Mucosa of stomach (tissue), 1 donor: ENCODE results near the gene MBOAT2.

Source experiments
- H3K27me3 ChIP-seq: one replicate; pipeline ENCODE4 v1.7.0; 2013; ENCODE audit warnings: mild to moderate bottlenecking, low read length; ENCODE audit not compliant: control insufficient read depth, insufficient read depth
- H3K36me3 ChIP-seq: one replicate; pipeline ENCODE4 v1.7.0; 2013; ENCODE audit warnings: low read length; ENCODE audit not compliant: control insufficient read depth, insufficient read depth
- H3K4me1 ChIP-seq: one replicate; pipeline ENCODE4 v1.7.0; 2013; ENCODE audit warnings: mild to moderate bottlenecking, low read length; ENCODE audit not compliant: control insufficient read depth, insufficient read depth
- H3K4me3 ChIP-seq: one replicate; pipeline ENCODE4 v1.7.0; 2013; ENCODE audit warnings: low read length
- H3K9ac ChIP-seq: one replicate; pipeline ENCODE4 v1.7.0; 2013; ENCODE audit warnings: mild to moderate bottlenecking, low read length, moderate library complexity
- H3K9me3 ChIP-seq: one replicate; pipeline ENCODE4 v1.7.0; 2013; ENCODE audit warnings: mild to moderate bottlenecking, low read length, moderate library complexity; ENCODE audit not compliant: control insufficient read depth
- donor health status: Pancreatic carcinoma.

The MBOAT2 gene

DNA sequence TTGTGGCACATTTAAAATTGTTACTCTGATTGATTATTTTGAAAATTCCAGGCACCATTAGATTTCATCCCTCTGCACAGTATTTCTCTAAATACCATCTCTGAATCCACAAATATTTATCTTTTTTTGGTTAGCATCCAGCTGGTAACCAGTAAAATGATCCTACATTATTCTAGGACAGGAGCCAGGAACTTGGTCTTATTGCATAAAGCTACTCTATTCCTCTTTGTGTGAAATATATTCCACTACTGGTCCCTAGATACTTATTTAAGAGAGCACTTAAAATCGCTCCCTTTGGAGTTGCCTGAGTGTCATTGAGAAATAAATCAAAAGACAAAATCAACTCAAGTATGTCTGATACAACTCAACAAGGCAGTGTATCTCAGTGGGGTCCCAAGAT lies 7.4 kb upstream of the MBOAT2 start:
- no peaks in the 10 kb centered on the region for H3K36me3 ChIP-seq
- no peak overlapping the region for H3K9ac ChIP-seq
- no peak overlapping the region for H3K4me3 ChIP-seq
- no peaks in the 10 kb centered on the region for H3K27me3 ChIP-seq
- no peaks in the 10 kb centered on the region for H3K9me3 ChIP-seq
- H3K4me1 ChIP-seq, result no peaks in the 10 kb centered on the region

DNA sequence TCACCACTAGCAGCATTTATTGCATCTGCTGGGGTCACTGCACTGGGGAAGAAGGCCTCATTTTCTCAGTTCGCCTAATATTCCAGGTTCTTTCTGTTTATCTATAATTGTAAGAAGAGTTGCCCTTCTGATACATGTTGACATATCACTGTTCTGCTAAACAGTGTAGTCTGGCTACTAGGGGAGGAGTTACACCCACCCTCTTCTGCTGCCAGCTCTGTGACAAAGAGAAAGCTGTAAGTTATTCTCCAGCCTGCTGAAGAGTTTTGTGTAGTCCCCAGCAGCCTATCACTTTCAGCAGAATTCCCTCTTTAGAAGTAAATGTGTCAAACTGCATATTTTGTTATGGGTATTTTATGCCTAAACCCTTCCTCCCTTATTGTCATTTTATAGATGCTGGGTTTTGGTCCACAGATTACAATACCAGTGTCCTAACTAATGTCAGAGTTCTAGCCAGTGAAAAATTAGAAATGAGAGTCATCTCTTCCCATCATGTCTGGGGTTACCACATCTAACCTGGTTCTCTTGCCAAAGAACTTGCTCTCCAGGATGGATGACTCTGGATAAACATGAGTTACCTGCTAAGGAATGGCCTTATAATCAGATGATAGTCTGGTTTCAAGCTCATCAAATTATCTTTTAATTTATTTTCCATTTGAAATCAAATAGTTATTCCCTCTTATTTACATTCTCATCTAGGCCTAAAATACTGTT lies 5.6 kb upstream of the MBOAT2 start:
- no peaks in the 10 kb centered on the region for H3K27me3 ChIP-seq
- no peaks in the 10 kb centered on the region for H3K9me3 ChIP-seq
- no peak overlapping the region for H3K4me3 ChIP-seq
- no peak overlapping the region for H3K9ac ChIP-seq
- peaks cover 8% of the 10 kb centered on the region for H3K4me1 ChIP-seq
- no peaks in the 10 kb centered on the region for H3K36me3 ChIP-seq

DNA sequence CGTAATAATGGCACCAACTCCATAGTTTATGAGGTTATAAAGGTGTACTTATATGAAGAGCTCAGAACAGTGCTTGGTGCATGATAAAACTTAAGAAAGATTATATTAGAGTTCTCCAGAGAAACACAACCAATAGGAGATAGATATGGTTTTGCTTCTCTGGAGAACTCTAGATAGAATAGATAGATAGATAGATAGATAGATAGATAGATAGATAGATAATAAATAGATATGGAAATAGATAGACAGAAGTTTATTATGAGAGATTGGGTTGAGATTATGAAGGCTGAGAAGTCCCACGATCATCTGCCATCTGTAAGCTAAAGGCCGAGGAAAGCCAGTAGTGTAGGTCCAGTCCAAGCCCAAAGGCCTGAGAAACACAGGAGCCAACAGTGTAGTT lies 2.9 kb upstream of the MBOAT2 start:
- Histone ChIP-seq H3K27me3 (no peaks in the 10 kb centered on the region), H3K4me3 (no peak overlapping the region), H3K4me1 (peaks cover 8% of the 10 kb centered on the region), H3K36me3 (no peaks in the 10 kb centered on the region), H3K9ac (no peak overlapping the region), H3K9me3 (no peaks in the 10 kb centered on the region)

DNA sequence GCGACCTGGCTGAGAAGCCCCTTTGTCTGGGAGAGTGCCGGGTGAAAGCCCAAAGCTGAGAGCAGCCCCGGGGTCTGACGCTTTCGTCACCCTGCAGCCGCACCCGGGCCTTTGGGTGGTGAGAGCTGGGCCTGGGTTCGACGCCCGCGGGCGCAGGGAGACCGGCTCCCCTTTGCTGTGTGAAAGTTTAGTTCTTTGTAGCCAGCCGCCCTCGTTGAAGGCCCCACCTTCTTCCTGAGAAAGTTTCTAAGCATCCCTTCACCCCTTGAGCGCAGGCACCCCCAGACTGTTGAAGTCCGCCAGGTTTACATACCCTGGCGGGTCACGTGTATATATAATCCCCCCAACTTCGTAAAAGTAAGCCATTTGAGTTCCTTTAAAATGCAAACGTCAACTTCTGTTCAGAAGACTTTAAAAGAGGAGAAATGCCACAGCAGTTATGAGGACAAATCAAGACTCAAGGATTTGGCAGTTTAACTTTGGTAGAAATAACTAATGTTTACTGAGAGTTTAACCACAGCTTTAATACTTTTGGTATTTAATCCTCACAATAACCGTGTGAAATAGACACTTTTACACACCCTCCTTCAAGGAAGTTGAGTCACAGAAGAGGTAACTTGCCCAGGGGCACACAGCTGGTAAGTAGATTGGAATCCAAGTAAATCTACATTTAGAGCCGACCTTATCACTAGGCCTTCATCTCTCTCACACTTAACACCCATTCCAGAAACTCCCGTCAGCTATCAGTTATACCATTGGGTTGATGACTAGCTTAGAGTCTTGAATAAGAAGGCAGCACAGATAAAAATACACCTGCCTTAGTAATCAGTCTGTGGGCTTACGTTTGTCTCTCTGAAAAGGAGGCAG lies 1.1 kb upstream of the MBOAT2 start:
- Histone ChIP-seq H3K4me3 (peak overlapping the region; percentile 63), H3K27me3 (no peaks in the 10 kb centered on the region), H3K36me3 (no peaks in the 10 kb centered on the region), H3K9ac (peak overlapping the region; percentile 91), H3K4me1 (peaks cover 12% of the 10 kb centered on the region), H3K9me3 (no peaks in the 10 kb centered on the region)

- Histone ChIP-seq H3K4me3 (peak overlapping the region; percentile 54), H3K9me3 (no peaks in the 10 kb centered on the region), H3K27me3 (no peaks in the 10 kb centered on the region), H3K9ac (peak overlapping the region; percentile 71), H3K4me1 (peaks cover 18% of the 10 kb centered on the region), H3K36me3 (no peaks in the 10 kb centered on the region)
Measured at GRCh38 chr2:9003366-9003615, 193 bp downstream of the MBOAT2 start.

- H3K4me3 ChIP-seq, result peak overlapping the region; percentile 54
Measured at GRCh38 chr2:9002637-9003365, 683 bp downstream of the MBOAT2 start.

DNA sequence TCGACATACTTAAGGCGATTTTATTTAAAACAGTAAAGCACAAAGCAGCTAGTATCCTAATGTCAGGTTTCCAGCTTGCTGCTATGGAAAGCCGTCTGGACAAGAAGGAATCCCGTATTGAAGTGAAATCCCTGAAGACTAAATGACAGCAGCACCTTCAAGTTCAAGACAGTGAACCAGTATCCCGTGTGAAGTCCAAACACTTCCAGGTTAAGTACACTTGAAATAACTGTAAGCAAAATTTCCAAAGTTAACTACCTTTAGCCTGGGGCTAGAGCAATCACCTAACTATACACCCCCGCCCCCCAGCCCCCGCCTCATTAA lies 1.2 kb downstream of the MBOAT2 start:
- no peak overlapping the region for H3K4me3 ChIP-seq
- H3K9me3 ChIP-seq, result no peaks in the 10 kb centered on the region
- H3K4me1 ChIP-seq, result peaks cover 18% of the 10 kb centered on the region
- H3K27me3 ChIP-seq, result no peaks in the 10 kb centered on the region
- peak overlapping the region; percentile 71 for H3K9ac ChIP-seq
- no peaks in the 10 kb centered on the region for H3K36me3 ChIP-seq

More at GRCh38 chr2:9002637-9003365, 683 bp downstream of the MBOAT2 start:
- H3K36me3 ChIP-seq, result no peaks in the 10 kb centered on the region
- H3K9me3 ChIP-seq, result no peaks in the 10 kb centered on the region
- H3K9ac ChIP-seq, result peak overlapping the region; percentile 71
- peaks cover 18% of the 10 kb centered on the region for H3K4me1 ChIP-seq
- no peaks in the 10 kb centered on the region for H3K27me3 ChIP-seq

DNA sequence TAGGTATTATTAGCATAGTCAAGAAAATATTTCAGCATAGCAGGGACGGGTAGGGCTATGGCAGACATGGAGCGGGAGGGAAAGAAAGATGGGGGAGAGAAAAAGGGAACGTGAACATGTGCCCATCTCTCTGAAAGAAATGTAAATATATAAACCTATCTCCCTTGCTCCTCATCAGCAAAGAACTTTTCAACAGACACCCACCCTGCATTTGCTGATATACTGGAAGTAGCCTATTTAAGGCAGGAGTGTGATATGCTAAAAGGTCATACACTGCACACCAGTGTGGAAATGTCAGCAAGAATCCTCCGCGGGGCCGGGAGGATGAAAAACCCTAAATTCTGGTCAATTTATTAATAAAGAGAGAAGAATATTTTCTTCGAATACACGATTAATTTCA lies 1.7 kb downstream of the MBOAT2 start:
- Histone ChIP-seq H3K4me3 (no peak overlapping the region), H3K27me3 (no peaks in the 10 kb centered on the region), H3K4me1 (peaks cover 18% of the 10 kb centered on the region), H3K9ac (no peak overlapping the region), H3K36me3 (no peaks in the 10 kb centered on the region), H3K9me3 (no peaks in the 10 kb centered on the region)

DNA sequence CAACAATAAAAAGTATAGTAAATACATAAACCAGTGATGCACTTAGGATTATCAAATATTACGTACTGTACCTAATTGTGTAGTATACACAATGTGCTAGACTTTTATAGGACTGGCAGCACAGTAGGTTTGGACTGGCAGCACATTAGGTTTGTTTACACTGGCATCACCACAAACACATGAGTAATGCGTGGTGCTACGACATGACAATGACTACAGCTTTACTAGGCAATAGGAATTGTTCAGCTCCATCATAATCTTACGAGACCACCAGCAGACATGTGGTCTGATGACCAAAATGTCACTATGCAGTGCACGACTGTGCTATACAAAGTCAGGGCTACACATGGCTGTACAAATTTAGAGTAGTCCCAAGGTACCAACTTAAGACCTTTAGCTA lies 2.3 kb downstream of the MBOAT2 start:
- Histone ChIP-seq H3K27me3 (no peaks in the 10 kb centered on the region), H3K36me3 (no peaks in the 10 kb centered on the region), H3K9ac (no peak overlapping the region), H3K4me1 (peaks cover 18% of the 10 kb centered on the region), H3K4me3 (no peak overlapping the region), H3K9me3 (no peaks in the 10 kb centered on the region)

- peaks cover 18% of the 10 kb centered on the region for H3K4me1 ChIP-seq
- no peaks in the 10 kb centered on the region for H3K27me3 ChIP-seq
- H3K9me3 ChIP-seq, result no peaks in the 10 kb centered on the region
- H3K9ac ChIP-seq, result no peak overlapping the region
- no peak overlapping the region for H3K4me3 ChIP-seq
- H3K36me3 ChIP-seq, result no peaks in the 10 kb centered on the region
Measured at GRCh38 chr2:9000442-9000841, 3.0 kb downstream of the MBOAT2 start.

GRCh38 chr2:8999797-9000196 lies 3.7 kb downstream of the MBOAT2 start:
- H3K4me3 ChIP-seq, result no peak overlapping the region
- H3K27me3 ChIP-seq, result no peaks in the 10 kb centered on the region
- peaks cover 16% of the 10 kb centered on the region for H3K4me1 ChIP-seq
- peak overlapping the region; percentile 30 for H3K9ac ChIP-seq
- no peaks in the 10 kb centered on the region for H3K36me3 ChIP-seq
- H3K9me3 ChIP-seq, result no peaks in the 10 kb centered on the region

DNA sequence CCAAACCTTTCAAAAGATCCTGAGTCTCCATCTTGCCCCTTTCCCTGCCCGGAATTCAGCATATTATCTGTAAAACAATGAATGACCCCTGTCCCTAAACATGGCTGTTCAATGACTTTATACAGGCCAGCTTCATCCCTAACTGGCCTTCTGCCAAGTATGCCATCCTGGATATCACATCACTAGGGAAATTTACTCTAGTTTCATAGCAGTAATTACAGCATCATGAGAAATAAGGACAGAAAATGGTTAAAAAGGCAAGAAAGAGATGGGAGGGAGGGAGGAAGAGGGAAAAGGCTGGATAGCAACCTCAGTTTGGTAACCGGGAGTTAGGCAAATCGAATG lies 4.4 kb downstream of the MBOAT2 start:
- no peak overlapping the region for H3K4me3 ChIP-seq
- H3K9me3 ChIP-seq, result no peaks in the 10 kb centered on the region
- H3K27me3 ChIP-seq, result no peaks in the 10 kb centered on the region
- no peaks in the 10 kb centered on the region for H3K36me3 ChIP-seq
- no peak overlapping the region for H3K9ac ChIP-seq
- peaks cover 15% of the 10 kb centered on the region for H3K4me1 ChIP-seq
